Activated CD8-positive, alpha-beta memory T cell treated with anti-CD3 and anti-CD28 coated beads for 36 hours (primary cell): ENCODE data around the gene PARVA. TPM values are rescaled to one million over a fixed set of nuclear protein-coding genes. Genes with fewer than 3 reads are reported as not detected.

Experiments used
- CTCF ChIA-PET: fragments of 350-600 bp; sonication (Branson Sonifier 250); formaldehyde crosslinking; loops from one replicate; lab custom pipeline; 2021; ENCODE audit warnings: antibody characterized with exemption; lab: Charles Lee
- POLR2A ChIA-PET: fragments of 350-600 bp; sonication (Branson Sonifier 250); formaldehyde crosslinking; loops from one replicate; lab custom pipeline; 2021; ENCODE audit warnings: antibody characterized with exemption; lab: Charles Lee
- total RNA-seq, 2 experiments: library from RNA; stranded (reverse); gene quantifications; one replicate each; pipeline ENCODE4 v1.2.3, GENCODE V29; 2021

PARVA gene
- total RNA-seq, 2 experiments from 2014 or later, result 0.06 TPM; not detected in 1

DNA sequence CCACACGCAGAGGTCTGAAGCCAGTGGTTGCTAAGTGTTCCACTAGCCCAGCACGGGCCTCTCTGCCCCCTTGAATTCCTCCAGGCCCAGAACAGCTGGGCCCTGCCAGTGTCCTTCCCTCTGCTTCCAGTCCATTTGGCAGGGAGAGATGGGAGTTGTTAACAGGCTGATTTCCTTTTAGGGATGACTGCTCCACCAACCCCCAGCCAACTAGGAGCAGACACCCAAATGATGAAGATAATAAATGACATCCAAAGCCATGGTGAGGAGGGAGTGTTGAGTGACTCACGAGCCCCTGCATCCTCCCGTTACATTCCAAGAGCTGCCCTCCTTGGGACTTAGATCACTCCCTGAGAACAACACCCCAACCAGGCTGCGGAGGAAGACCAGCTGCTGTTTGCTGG is 20.6 kb downstream of the PARVA start:
- CTCF ChIA-PET, result no interaction called here
- POLR2A ChIA-PET, result no interaction called here

DNA sequence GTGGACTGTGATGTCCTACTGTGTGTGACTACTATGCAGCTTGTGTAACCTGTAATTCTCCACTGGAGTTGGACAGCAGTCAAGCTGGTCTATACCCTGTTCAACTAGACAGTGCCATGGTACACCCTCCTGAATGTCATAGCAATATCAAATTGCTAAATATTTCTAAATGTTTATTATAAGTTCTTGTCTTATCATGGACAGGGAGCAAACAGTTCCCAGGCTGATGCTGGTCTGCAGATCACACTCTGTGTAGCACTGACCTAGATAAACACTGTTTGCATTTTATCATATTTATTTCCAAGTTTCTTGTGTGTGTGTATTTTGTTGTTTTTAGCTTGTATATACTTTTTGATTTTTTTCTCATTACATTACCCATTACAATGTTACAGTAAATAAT is 22.0 kb downstream of the PARVA start:
- CTCF ChIA-PET, result no interaction called here
- POLR2A ChIA-PET, result no interaction called here

DNA sequence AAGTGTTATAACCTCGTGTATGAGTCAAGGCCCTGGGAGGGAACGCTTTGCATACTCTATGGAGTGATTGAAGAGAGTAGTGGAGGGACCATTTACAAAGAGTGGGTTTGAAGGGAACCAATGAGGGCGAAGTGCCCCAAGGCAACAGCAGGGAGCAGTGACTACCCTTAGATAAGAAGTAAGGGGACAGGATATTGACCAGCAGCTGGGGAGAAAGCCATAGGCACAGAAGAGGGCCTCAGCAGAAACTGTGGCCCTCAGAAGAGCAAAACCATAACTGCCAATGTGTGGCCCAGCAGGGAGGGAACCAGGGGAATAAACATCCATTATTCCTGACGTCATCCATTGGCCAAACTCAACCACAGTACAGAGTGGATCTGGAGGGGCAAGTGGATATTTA is 24.7 kb downstream of the PARVA start:
- CTCF ChIA-PET, result interaction anchor here (0.5 kb wide), 1 partner anchor 96 kb away, joined by 3 read pairs; no protein-coding TSS in a partner anchor
- POLR2A ChIA-PET, result no interaction called here

GRCh38 chr11:12402691-12403120 is 25.3 kb downstream of the PARVA start:
- ChIA-PET POLR2A (no interaction called here), CTCF (interaction anchor here (1.2 kb wide), 1 partner anchor 9 kb away, joined by 3 read pairs; no protein-coding TSS in a partner anchor)

DNA sequence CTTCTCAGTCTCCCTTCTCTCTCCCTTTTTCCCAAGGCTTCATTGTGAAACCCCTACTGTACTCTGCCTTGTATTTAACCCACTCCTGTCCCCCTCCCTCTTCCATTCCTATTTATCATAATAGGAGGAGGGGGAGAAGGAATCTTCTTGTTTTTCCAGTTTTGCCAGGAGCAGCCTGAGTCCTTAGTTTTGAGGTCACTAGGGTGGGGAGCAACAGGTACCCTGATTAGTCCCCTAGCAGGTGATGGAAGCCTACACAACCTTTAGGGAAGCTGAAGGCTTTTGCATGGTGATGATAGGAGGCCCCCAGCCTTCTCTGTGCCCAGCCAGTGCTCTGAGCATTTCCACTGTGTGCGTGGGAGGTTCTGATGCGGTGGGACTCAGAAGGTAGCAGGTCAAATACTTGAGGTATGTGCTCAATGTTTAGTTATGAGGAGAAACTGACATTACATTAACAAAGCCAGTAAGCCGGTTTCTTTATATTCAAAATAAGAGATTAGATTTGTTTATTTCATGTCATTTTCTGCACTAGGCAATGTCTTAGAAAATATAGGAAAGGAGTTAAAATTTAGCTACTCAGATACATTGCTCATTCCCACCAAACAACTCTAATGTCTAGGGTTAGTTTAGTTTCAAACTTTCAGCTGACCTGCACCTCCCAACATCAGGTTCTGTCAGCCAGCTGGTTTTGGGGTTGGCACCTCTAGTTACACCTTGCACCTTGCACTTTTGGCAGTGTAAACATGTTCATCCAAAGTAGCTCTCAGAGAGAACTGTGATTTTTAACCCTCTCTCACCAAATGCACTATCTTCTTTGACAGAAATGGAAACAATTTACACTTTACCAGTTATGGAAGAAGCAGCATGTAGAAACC is 26.0 kb downstream of the PARVA start:
- POLR2A ChIA-PET, result no interaction called here
- CTCF ChIA-PET, result interaction anchor here (1.2 kb wide), 1 partner anchor 8 kb away, joined by 3 read pairs; no protein-coding TSS in a partner anchor

DNA sequence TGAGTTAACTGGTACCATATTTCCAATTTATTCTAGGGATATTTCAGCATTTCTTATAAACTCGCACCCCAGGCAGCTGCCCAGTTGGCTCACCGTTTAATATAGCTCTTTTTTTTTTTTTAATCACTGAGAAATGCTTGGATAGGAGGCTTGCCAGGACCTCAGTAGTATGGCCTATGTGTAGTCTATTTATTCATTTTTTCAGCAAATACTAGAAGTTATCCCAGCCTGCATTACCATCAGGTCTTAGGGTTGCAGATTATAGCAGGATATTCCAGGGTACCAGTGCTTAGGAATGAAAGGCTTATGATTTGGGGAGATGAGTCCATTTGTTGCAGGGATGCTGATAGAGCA is 26.6 kb downstream of the PARVA start:
- POLR2A ChIA-PET, result no interaction called here
- CTCF ChIA-PET, result no interaction called here

DNA sequence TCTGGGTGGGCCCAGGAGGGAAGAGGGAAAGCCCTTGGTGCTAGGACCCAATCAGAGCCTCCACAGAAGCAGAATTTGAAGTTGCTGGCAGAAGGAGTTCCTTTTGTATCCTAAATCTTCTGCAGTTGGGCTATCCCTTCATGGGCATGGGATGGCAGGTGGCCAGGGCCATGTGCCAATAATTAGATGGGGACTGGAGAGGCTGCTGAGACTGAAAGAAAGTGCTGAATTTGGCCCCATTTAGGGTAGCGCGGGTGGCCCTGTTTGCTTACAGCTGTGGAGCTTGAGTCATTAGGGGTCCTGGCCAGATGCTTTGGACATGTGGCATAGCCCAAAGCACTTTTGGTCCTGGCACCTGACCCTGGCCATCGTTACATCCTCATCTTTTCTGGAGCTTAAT is 27.1 kb downstream of the PARVA start:
- CTCF ChIA-PET, result no interaction called here
- POLR2A ChIA-PET, result no interaction called here

DNA sequence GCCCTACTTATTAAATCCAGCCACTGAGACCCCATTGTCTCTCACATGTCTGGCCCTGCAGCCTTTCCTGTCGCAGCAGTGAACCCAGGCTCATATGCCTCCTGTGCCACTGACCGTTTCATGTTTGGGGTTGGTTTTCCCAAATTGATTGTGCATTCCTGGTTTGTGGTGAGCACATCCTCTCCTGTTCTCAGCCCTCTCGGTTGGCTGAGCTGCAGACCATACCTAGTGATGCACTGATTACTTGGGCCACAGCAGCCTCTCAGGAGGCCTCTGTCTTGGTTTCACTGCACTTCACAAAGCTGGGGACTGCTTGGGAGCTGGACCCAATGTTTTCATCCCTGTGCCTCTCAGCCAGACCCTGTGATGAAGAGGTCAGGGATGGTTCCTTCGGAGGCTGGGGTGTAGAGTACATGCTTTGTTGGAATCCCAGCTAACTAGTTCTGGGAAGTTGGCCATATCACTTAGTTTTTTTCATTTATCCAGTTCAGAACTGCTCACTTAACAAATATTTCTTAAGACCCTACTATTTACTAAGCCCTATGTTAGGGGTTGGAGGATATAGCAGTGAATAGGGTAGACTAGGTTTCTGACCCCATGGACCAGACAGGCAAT is 30.9 kb downstream of the PARVA start:
- CTCF ChIA-PET, result no interaction called here
- POLR2A ChIA-PET, result no interaction called here

- ChIA-PET CTCF (no interaction called here), POLR2A (no interaction called here)
Observed at GRCh38 chr11:12409621-12410005, 32.2 kb downstream of the PARVA start.

- POLR2A ChIA-PET, result no interaction called here
- CTCF ChIA-PET, result interaction anchor here (0.7 kb wide), 1 partner anchor 480 kb away, joined by 3 read pairs; no protein-coding TSS in a partner anchor
Observed at GRCh38 chr11:12410006-12410728, 32.8 kb downstream of the PARVA start.

DNA sequence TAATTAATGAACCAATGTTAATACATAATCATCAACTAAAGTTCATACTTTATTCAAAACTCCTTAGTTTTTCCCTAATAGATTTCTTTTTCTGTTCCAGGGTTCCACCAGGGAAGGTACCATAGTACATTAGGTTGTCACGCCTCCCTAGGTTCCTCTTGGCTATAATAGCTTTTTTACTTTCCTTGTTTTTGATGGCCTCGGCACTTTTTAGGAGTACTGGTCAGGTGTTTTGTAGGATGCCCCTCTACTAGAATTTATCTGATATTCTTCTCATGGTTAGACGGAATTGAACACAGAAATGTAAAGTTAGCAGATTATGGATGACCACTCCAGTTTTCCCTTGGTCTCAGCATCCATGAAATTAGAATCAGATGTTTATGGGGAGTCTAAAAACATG is 34.0 kb downstream of the PARVA start:
- CTCF ChIA-PET, result interaction anchor here (0.7 to 1.2 kb wide), 2 partner anchors 8 to 81 kb away, joined by 3 read pairs; no protein-coding TSS in a partner anchor
- POLR2A ChIA-PET, result no interaction called here

- ChIA-PET CTCF (interaction anchor here (0.7 to 1.2 kb wide), 2 partner anchors 9 to 82 kb away, joined by 3 read pairs; no protein-coding TSS in a partner anchor), POLR2A (no interaction called here)
Observed at GRCh38 chr11:12411806-12412727, 34.7 kb downstream of the PARVA start.

- POLR2A ChIA-PET, result no interaction called here
- CTCF ChIA-PET, result no interaction called here
Observed at GRCh38 chr11:12413141-12414052, 36.0 kb downstream of the PARVA start.

DNA sequence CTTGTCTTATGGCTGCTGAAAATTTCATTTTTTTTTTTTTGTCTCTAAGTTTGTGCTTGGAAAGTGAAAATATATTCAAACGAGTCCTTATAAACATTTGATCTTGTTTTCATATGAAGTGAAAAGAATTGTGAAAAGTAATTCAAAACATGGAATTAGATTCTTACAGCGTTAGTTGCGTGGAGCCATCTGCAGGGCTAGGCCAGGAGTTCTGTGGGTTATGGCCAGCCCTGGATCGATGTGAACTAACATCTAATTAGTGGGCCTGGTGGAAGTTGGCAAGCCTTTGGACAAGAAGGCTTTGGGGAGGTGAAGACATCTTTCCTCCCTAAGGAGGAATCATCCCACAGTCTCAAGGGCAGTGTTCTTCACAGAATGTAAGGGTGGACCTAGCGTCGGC is 37.2 kb downstream of the PARVA start:
- ChIA-PET POLR2A (no interaction called here), CTCF (no interaction called here)

DNA sequence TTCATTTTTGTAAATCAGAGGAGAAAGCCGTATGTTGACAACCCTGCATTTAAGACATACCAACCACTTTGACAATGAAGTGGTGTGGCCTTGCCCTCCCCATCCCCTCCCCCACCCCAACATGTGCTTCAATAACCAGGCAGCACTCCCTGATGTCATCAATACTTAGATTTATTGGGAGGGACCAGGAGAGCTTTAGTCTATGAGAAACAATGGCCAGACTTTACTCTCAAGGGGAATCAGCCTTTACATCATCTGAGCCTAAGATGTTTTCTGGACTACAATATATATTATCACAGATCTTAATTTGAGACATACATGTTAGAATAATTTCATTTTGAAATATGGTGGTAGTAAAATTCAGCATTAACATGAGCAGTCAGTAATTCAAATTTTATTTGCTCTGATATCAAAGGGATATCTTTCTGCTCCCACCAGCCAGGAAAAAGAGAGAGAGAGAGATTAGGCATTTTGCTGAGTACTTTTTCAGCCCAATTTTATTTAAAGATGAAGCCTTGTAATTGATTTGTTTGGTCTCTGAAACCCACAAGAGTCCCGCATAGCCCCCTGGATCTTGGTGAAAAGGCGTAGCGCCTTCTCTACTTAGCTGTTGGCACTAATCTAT is 38.1 kb downstream of the PARVA start:
- ChIA-PET POLR2A (no interaction called here), CTCF (no interaction called here)

- CTCF ChIA-PET, result no interaction called here
- POLR2A ChIA-PET, result no interaction called here
Observed at GRCh38 chr11:12416552-12416951, 39.2 kb downstream of the PARVA start.
